K562 (cell line): ENCODE data around the gene MINK1. TPM values are rescaled to one million over a fixed set of nuclear protein-coding genes. Genes with fewer than 3 reads are reported as not detected.

Source experiments
- ATF3 ChIP-seq, 2 experiments: fragments of 450-650 bp in 1 of 2; sonication (generic) in 1 of 2; formaldehyde crosslinking in 1 of 2; IDR thresholded peaks in 1 of 2; conservative IDR thresholded peaks in 1 of 2; 2 replicates each; pipeline versions ENCODE4 v1.6.1 to v1.8.1; 2016 to 2023; ENCODE audit warnings: mild to moderate bottlenecking in 2 of 2, moderate library complexity in 2 of 2, inconsistent platforms in 1 of 2, missing genetic modification reagents in 1 of 2
- CBX3 ChIP-seq, 2 experiments: IDR thresholded peaks; 1 replicate in 1 of 2; 2 replicates in 1 of 2; pipeline ENCODE4 v1.6.1; 2012; ENCODE audit warnings: inconsistent platforms in 2 of 2, low read length in 2 of 2, borderline replicate concordance in 1 of 2, control low read depth in 1 of 2
- CREB5 ChIP-seq: fragments of 250-450 bp; sonication (Bioruptor Pico); IDR thresholded peaks from 2 replicates; pipeline ENCODE4 v1.5.0; 2020; ENCODE audit warnings: mild to moderate bottlenecking
- CTCF ChIP-seq, 3 experiments: IDR thresholded peaks in 2 of 3; conservative IDR thresholded peaks in 1 of 3; 2 replicates each; pipeline ENCODE4 v1.5.1; 2011 to 2012; ENCODE audit warnings: low read length in 3 of 3, mild to moderate bottlenecking in 3 of 3, control low read depth in 2 of 3, improper control_type of control experiment in 1 of 3, inconsistent platforms in 1 of 3, low read depth in 1 of 3, mixed read lengths in 1 of 3, moderate library complexity in 1 of 3; ENCODE audit not compliant: insufficient read depth in 2 of 3
- ELK1 ChIP-seq: sonication (generic); formaldehyde crosslinking; IDR thresholded peaks from 2 replicates; pipeline ENCODE4 v1.8.1; 2022; ENCODE audit warnings: missing genetic modification reagents
- ESRRA ChIP-seq: fragments of 450-650 bp; IDR thresholded peaks from 2 replicates; pipeline ENCODE4 v1.6.1; 2014; ENCODE audit warnings: low read depth, mild to moderate bottlenecking, moderate library complexity, borderline replicate concordance
- JUN ChIP-seq, 2 experiments: sonication (generic) in 1 of 2; formaldehyde crosslinking in 1 of 2; IDR thresholded peaks; 2 replicates each; pipeline versions ENCODE4 v1.6.1 to v1.8.0; 2012 to 2022; ENCODE audit warnings: borderline replicate concordance in 2 of 2, mild to moderate bottlenecking in 2 of 2, improper control_type of control experiment in 1 of 2, low read depth in 1 of 2, low read length in 1 of 2, missing genetic modification reagents in 1 of 2
- NCOA1 ChIP-seq: fragments of 450-650 bp; IDR thresholded peaks from 2 replicates; pipeline ENCODE4 v1.6.1; 2016; ENCODE audit warnings: low read depth
- PRDM10 ChIP-seq: fragments of 450-650 bp; IDR thresholded peaks from 2 replicates; pipeline ENCODE4 v1.6.1; 2018; ENCODE audit not compliant: partially characterized antibody
- RBBP5 ChIP-seq: fragments of 200-600 bp; sonication (generic); IDR thresholded peaks from 2 replicates; pipeline ENCODE4 v1.6.1; 2012; ENCODE audit warnings: borderline replicate concordance, mild to moderate bottlenecking, low read length, control low read depth, inconsistent platforms; ENCODE audit not compliant: insufficient read depth, poor library complexity, severe bottlenecking
- SETDB1 ChIP-seq: IDR thresholded peaks from one replicate; pipeline ENCODE4 v1.6.1; 2012; ENCODE audit warnings: low read length, control low read depth, inconsistent platforms
- XRCC4 ChIP-seq: IDR thresholded peaks from one replicate; pipeline ENCODE4 v1.6.1; 2011; ENCODE audit not compliant: insufficient read depth, insufficient read length; ENCODE audit errors: extremely low read depth
- ZNF175 ChIP-seq: fragments of 200-800 bp; sonication (Bioruptor generic); IDR thresholded peaks from 2 replicates; pipeline ENCODE4 v1.6.1; 2016; ENCODE audit warnings: low read depth, mild to moderate bottlenecking, missing genetic modification characterization, missing compliant biosample characterization
- polyA plus RNA-seq, 8 experiments: library from polyadenylated mRNA; depleted of rRNA in 4 of 8; stranded (reverse) in 5 of 8; unstranded in 3 of 8; fragments of >200 nt; fragmentation: Nextera tagmentation in 2 of 8; fragmentation: Illumina TruSeq in 1 of 8; extraction: Ambion mirVana in 2 of 8; extraction: Trizol in 1 of 8; gene quantifications; 2 replicates each; pipeline versions ENCODE4 v1.2.1 to v1.2.3, GENCODE V29; 2011 to 2014; ENCODE audit warnings: inconsistent platforms in 1 of 8, missing spikeins in 1 of 8
- total RNA-seq, 7 experiments: library from RNA; depleted of rRNA in 6 of 7; stranded (reverse); fragments of >200 nt in 6 of 7; fragmentation: Illumina TruSeq in 2 of 7; extraction: Trizol in 2 of 7; gene quantifications; 2 replicates each; pipeline versions ENCODE4 v1.2.1 to v1.2.3, GENCODE V29; 2011 to 2021; ENCODE audit warnings: low replicate concordance in 1 of 7
- TF ChIP-seq, protein P1 (sequence below), 2 experiments: fragments of 450-650 bp in 1 of 2; sonication (generic) in 1 of 2; formaldehyde crosslinking; conservative IDR thresholded peaks; 2 replicates each; pipeline versions ENCODE4 v1.4.0 to v1.8.1; 2020 to 2022; ENCODE audit warnings: mild to moderate bottlenecking in 1 of 2, missing genetic modification reagents in 1 of 2

The MINK1 gene
- total and polyA plus RNA-seq, 9 of the 15 experiments (the other 6 are each of a cell fraction or from before 2014, with no cell fraction given): 0.11 to 54.2 (median 14.9) TPM

DNA sequence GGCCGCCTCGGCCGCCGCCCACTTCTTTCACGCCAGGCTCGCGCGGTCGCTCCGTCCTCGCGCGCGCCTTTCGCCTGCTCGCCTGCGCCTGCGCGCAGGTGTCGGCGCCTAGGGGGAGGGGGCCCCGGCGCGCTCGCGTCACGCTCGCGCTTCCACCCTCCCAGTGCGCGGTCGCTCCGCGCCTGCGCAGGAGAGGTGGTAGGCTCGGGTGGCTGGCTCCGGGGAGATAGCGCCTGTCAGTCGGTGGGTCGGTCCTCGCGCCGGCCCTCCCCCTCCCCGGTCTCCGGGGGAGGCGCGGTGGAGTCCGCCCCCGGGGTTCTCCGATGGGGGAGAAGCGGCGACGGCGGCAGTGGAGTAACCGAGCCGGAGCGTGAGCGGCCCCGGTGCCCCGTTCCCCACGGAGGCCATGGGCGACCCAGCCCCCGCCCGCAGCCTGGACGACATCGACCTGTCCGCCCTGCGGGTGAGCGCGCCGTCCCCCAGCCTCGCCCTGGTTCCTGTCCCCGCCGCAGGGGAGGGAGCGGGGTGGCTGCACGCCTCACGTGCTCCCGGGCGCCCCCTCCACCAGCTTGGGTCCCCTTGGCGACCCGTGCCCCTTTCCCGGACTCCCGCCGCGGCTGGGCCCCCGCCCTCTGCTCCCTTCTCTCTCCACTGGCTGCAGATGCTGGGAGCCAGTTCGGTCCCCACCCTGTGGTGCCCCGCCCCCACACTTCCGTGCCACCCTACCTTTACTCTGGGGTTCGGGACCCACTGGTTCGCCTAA lies at the start of gene MINK1 (continued):
- TF ChIP-seq ELK1: no peak
- no peak for TF ChIP-seq ZNF175
- peak; percentile 18; the same call in 1 of the 2 replicates for TF ChIP-seq ESRRA
- no peak for TF ChIP-seq CTCF (IDR thresholded peaks at IDR 0.05 in 2 of 3, conservative IDR thresholded peaks at IDR 0.05 in 1 of 3; ENCODE audit: insufficient read depth in 2 of 3, low read depth in 1 of 3, low read length in 3 of 3)
- TF ChIP-seq CREB5 (CRISPR knock-in tag): no peak
- TF ChIP-seq SETDB1: no peak
- TF ChIP-seq CBX3 (IDR thresholded peaks at IDR 0.05; ENCODE audit: borderline replicate concordance in 1 of 2, low read length in 2 of 2): no peak
- TF ChIP-seq NCOA1: no peak
- TF ChIP-seq ATF3 (IDR thresholded peaks at IDR 0.05): no peak
- TF ChIP-seq ATF3 (CRISPR knock-in tag; conservative IDR thresholded peaks at IDR 0.05): no peak
- TF ChIP-seq RBBP5: no peak
- no peak for TF ChIP-seq XRCC4
- no peak for TF ChIP-seq JUN (IDR thresholded peaks at IDR 0.05; ENCODE audit: borderline replicate concordance, low read depth, low read length)
- no peak for TF ChIP-seq JUN (CRISPR knock-in tag; IDR thresholded peaks at IDR 0.05; ENCODE audit: borderline replicate concordance)
- TF ChIP-seq PRDM10: peak; percentile 53
- TF ChIP-seq, protein P1, sequence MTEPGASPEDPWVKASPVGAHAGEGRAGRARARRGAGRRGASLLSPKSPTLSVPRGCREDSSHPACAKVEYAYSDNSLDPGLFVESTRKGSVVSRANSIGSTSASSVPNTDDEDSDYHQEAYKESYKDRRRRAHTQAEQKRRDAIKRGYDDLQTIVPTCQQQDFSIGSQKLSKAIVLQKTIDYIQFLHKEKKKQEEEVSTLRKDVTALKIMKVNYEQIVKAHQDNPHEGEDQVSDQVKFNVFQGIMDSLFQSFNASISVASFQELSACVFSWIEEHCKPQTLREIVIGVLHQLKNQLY (CRISPR knock-in tag; conservative IDR thresholded peaks at IDR 0.05): no peak
